ENCODE results near the gene KANK2.

KANK2 gene

DNA sequence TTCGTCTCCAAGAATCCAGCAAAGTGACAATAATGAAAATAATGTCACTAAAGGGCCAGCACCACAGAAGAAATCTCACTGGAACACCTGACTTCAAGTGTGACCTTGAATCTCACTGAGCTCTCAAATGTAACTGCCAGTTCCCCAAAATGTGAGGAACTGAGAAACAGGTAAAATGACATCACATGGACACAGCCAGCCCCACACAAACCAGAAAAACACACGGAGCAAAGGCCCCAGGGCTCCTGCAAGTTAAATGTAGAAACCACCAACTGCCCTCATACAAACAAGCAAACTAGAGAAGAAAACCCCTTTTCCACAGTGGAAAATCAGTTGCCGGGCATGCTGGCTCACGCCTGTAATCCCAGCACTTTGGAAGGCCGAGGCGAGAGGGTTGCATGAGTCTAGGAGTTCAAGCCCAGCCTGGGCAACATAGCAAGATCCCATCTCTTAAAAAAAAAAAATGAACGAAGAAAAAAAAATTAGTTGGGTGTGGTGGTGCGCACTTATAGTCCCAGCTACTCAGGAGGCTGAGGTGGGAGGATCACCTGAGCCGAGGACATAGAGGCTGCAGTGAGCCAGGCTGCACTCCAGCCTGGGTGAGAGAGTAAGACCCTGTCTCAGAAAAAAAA lies 8.7 kb upstream of the KANK2 start:
- no peak for DNase-seq (ENCODE audit: low read depth in 1 of 2, low spot score in 1 of 2)
- no peak for TF ChIP-seq POLR2AphosphoS5 (IDR thresholded peaks at IDR 0.05; ENCODE audit: low read depth)
- no peak for TF ChIP-seq GABPA (IDR thresholded peaks at IDR 0.05; ENCODE audit: low read depth)
- TF ChIP-seq, protein P1, sequence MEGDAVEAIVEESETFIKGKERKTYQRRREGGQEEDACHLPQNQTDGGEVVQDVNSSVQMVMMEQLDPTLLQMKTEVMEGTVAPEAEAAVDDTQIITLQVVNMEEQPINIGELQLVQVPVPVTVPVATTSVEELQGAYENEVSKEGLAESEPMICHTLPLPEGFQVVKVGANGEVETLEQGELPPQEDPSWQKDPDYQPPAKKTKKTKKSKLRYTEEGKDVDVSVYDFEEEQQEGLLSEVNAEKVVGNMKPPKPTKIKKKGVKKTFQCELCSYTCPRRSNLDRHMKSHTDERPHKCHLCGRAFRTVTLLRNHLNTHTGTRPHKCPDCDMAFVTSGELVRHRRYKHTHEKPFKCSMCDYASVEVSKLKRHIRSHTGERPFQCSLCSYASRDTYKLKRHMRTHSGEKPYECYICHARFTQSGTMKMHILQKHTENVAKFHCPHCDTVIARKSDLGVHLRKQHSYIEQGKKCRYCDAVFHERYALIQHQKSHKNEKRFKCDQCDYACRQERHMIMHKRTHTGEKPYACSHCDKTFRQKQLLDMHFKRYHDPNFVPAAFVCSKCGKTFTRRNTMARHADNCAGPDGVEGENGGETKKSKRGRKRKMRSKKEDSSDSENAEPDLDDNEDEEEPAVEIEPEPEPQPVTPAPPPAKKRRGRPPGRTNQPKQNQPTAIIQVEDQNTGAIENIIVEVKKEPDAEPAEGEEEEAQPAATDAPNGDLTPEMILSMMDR (IDR thresholded peaks at IDR 0.05; ENCODE audit: insufficient read depth, low read length): no peak
- TF ChIP-seq SPI1 (IDR thresholded peaks at IDR 0.05; ENCODE audit: borderline replicate concordance, low read depth): no peak; the same call in 1 of the 2 replicates
- TF ChIP-seq, protein P2, sequence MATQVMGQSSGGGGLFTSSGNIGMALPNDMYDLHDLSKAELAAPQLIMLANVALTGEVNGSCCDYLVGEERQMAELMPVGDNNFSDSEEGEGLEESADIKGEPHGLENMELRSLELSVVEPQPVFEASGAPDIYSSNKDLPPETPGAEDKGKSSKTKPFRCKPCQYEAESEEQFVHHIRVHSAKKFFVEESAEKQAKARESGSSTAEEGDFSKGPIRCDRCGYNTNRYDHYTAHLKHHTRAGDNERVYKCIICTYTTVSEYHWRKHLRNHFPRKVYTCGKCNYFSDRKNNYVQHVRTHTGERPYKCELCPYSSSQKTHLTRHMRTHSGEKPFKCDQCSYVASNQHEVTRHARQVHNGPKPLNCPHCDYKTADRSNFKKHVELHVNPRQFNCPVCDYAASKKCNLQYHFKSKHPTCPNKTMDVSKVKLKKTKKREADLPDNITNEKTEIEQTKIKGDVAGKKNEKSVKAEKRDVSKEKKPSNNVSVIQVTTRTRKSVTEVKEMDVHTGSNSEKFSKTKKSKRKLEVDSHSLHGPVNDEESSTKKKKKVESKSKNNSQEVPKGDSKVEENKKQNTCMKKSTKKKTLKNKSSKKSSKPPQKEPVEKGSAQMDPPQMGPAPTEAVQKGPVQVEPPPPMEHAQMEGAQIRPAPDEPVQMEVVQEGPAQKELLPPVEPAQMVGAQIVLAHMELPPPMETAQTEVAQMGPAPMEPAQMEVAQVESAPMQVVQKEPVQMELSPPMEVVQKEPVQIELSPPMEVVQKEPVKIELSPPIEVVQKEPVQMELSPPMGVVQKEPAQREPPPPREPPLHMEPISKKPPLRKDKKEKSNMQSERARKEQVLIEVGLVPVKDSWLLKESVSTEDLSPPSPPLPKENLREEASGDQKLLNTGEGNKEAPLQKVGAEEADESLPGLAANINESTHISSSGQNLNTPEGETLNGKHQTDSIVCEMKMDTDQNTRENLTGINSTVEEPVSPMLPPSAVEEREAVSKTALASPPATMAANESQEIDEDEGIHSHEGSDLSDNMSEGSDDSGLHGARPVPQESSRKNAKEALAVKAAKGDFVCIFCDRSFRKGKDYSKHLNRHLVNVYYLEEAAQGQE (IDR thresholded peaks at IDR 0.05; ENCODE audit: insufficient replicate concordance, low read depth): no peak
- no peak overlapping the region for H3K27ac ChIP-seq (replicated peaks)
- no peak overlapping the region for H3K4me3 ChIP-seq (replicated peaks; ENCODE audit: insufficient read depth, low read length)
- H3K27me3 ChIP-seq (ENCODE audit: insufficient read depth, poor library complexity, severe bottlenecking): no peaks in the 10 kb centered on the region

DNA sequence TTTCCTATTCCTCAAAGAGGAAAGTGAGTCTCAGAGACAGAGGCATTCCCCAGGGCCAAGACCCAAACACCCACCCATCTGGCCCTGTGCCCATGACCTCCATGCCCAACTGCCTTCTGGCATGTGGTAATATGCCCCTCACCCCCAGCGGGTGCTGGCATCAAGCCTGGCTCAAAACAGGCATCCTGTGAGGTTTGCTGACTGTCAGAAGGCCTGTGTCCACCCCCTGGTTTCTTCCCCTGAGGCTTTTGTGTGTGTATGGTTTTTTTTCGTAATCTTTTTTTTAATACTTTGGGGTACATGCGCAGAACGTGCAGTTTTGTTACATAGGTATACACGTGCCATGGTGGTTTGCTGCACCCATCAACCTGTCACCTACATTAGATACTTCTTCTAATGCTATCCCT lies 7.6 kb upstream of the KANK2 start:
- no peak overlapping the region for H3K27ac ChIP-seq (replicated peaks)
- H3K27me3 ChIP-seq (ENCODE audit: insufficient read depth, poor library complexity, severe bottlenecking): no peaks in the 10 kb centered on the region
- DNase-seq (ENCODE audit: low read depth in 1 of 2, low spot score in 1 of 2): peak in 1 of 2 experiments; percentile 23
- no peak overlapping the region for H3K4me3 ChIP-seq (replicated peaks; ENCODE audit: insufficient read depth, low read length)
- TF ChIP-seq POLR2AphosphoS5 (IDR thresholded peaks at IDR 0.05; ENCODE audit: low read depth): 0 out of 2 replicates have a peak, but pooled peaks have one; percentile 46
- TF ChIP-seq, protein P1 (IDR thresholded peaks at IDR 0.05; ENCODE audit: insufficient read depth, low read length): no peak

DNA sequence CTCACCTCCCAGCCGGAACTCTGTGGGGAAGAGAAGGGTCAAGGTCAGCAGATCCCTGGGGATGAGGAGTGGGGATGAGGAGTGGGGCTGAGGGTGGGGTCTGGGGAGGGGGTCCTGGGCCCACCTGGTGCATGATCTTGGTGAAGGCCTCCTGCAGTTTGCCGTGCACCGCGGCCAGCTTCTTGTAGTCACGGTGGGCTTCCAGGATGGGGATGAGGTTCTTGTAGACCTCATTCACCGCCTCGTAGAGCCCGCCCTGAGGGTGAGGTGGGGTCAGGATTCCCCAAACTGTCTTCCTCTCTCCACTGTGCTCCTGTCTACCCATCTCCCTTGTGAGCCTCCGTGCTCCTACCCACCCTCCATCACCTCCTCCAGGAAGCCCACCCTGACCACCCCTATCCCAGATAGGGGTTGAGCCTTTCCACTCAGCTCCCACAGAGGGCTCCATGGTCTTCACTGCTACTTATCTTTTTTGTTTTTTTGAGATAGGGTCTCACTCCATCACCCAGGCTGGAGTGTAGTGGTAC lies 6.8 kb upstream of the KANK2 start:
- no peak for TF ChIP-seq SPI1 (IDR thresholded peaks at IDR 0.05; ENCODE audit: borderline replicate concordance, low read depth)
- Histone ChIP-seq H3K4me3 (replicated peaks; ENCODE audit: insufficient read depth, low read length) (no peak overlapping the region), H3K27me3 (ENCODE audit: insufficient read depth, poor library complexity, severe bottlenecking) (no peaks in the 10 kb centered on the region), H3K27ac (replicated peaks) (no peak overlapping the region)
- no peak for DNase-seq (ENCODE audit: low read depth in 1 of 2, low spot score in 1 of 2)

DNA sequence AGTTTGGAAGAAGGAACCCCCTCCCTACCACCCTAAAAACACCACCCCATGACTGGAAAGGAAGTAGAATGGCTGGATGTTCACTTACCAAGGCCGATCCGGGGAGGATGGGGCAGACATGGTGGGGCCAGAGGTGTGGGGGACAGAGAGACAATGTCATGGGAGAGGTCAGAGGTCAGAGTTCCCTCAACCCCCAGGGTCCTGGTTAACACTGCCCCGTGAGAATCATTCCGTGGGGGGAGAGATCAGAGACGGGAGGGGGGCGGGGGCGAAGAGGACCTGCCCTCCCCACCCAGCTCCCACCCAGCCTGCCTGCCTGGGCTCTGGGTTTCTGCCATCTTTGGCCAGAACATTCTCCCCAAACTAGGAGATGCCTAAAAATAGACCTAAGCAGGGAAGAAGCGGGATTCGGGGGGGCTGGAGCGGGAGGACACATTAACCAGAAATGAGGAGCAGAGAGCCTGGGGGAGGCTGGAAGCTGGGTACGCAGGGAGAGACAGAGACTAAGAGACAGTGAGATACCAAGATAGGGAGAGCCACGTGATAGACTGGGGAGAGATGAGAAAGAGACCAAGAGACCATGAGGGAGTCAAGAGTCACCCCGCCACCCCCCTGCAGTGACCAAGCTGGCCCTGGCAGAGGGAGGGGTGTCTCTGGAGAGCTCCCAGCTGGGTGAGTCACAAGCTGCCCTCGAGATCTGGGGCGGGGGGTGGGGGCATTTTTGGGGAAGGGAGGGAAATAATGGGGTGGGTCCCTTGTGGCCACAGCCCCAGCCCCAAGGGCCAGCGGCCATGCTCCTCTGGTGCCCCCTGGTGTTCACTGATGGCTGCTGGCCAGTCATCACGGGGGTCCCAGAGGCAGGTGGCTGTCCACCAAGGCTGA lies 6.1 kb upstream of the KANK2 start:
- no peak overlapping the region for H3K27ac ChIP-seq (replicated peaks)
- TF ChIP-seq, protein P2 (IDR thresholded peaks at IDR 0.05; ENCODE audit: insufficient replicate concordance, low read depth): no peak
- TF ChIP-seq, protein P1 (IDR thresholded peaks at IDR 0.05; ENCODE audit: insufficient read depth, low read length): peak; percentile 49
- peak in 1 of 2 experiments; percentile 10 for DNase-seq (ENCODE audit: low read depth in 1 of 2, low spot score in 1 of 2)
- H3K27me3 ChIP-seq (ENCODE audit: insufficient read depth, poor library complexity, severe bottlenecking): no peaks in the 10 kb centered on the region
- H3K4me3 ChIP-seq (replicated peaks; ENCODE audit: insufficient read depth, low read length): no peak overlapping the region
